ENCODE measurements around the gene TENM3. TPM values are rescaled to one million over a fixed set of nuclear protein-coding genes. Genes with fewer than 3 reads are reported as not detected.
"Not testable (repeated sequence)": the region's sequence is repeated elsewhere in the genome, so short reads cannot be mapped to it uniquely, and the experiment has no call there.

TENM3 gene
- total RNA-seq, 2 experiments from 2014 or later: not detected

DNA sequence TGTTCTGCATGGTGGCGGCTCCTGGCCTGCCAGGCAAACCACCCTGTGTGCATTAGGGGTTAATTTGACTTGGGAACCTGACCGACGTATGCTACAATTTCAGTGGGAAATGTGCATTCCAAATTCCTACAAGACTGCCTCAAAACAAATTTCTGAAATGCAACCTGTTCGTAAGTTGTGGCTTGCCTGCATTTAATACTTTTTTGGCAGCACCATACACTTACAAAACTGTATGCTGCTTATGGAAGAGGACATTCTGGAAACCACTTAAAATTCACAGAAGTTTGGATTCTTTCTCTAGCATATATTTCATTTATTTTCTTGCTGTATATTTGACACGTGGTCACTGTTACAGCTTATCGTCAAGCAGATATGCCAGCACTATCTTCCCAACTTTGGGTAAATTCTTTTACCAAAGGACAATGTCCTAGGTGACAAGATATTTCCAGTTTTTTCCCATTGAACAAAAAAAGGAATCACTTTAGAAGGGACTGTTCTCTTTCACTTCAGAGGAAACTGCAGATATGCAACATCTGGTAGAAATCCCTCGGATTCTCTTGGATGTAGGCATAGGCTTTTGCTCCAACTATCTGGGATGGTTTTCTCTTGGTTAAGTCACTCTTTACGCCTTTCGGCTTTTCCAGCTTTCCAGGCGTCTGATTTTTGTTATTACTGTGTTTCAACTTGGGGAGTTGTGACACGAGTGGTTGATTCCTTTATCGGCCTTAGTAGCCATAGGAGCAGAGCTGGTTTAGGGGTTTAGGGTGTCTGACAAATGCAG lies 9.7 kb upstream of the TENM3 start:
- Mint-ChIP-seq H3K4me1 (ENCODE audit: low read depth) (no peaks in the 10 kb centered on the region), H3K27me3 (ENCODE audit: low read depth) (no peaks in the 10 kb centered on the region), H3K9me3 (no peaks in the 10 kb centered on the region), H3K36me3 (ENCODE audit: low read depth) (no peaks in the 10 kb centered on the region), H3K27ac (no peak overlapping the region), H3K4me3 (no peak overlapping the region)
- DNase-seq: no peak
- CTCF ChIA-PET: no interaction called here
- intact Hi-C loops (cut with micrococcal nuclease): no loop called here

DNA sequence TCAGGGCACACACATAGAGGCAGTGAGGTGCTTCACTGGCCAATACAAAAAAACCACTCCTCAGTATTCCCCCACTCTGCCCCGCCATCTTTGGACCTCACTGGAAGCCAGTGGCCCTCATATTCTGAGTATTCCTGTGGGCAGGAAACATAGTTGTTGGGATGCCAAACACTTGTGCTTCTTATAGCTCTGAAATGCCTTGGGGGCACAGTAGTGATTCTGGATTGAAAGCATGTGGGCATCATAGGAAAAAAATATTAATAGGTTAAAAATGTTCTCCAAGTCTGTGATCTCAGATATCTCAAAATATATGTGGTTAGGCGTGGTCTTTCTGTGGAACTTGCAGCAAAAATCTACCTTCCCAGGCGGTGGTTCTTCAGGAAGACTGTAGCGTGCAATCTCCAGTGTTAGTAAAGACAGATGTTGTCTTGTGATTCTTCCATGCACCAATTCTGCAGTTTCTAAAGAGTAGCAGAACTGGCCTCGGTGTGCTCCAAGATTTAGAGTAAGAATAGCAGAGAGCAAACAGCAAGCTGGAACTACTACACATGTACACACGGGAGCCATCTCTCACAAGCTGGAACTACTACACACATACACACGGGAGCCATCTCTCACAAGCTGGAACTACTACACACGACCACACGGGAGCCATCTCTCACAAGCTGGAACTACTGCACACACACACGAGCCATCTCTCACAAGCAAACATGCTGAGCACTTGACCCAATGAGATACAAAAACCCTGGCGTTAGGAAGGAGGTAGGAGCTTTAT lies 8.0 kb upstream of the TENM3 start:
- CTCF ChIA-PET: no interaction called here

DNA sequence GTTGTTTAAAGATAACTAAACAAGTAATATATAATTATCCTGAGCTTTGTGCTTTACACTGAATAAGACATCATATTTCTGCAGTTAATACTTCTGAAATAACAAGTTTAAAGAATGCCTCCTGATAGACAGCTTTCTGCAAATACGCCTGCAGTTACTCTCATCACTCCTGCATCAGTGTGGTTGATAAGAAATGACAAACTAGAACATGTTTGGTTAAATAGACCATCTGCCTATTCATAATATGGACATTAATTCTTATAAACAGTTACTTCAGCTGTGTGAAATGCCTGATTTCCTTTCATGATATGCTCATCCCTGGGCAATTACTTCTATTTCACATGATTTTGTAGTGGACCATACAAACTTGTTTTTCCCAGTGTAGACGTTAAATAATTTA lies 7.0 kb upstream of the TENM3 start:
- intact Hi-C loops (cut with micrococcal nuclease): no loop called here
- CTCF ChIA-PET: no interaction called here
- Mint-ChIP-seq H3K36me3 (ENCODE audit: low read depth) (no peaks in the 10 kb centered on the region), H3K27me3 (ENCODE audit: low read depth) (no peaks in the 10 kb centered on the region), H3K27ac (no peak overlapping the region), H3K9me3 (no peaks in the 10 kb centered on the region), H3K4me3 (no peak overlapping the region), H3K4me1 (ENCODE audit: low read depth) (no peaks in the 10 kb centered on the region)
- DNase-seq: no peak

More for the DNA sequence above, 8.0 kb upstream of the TENM3 start:
- DNase-seq: no peak
- H3K4me3 Mint-ChIP-seq: no peak overlapping the region
- H3K27me3 Mint-ChIP-seq (ENCODE audit: low read depth): no peaks in the 10 kb centered on the region
- no peaks in the 10 kb centered on the region for H3K9me3 Mint-ChIP-seq
- H3K36me3 Mint-ChIP-seq (ENCODE audit: low read depth): no peaks in the 10 kb centered on the region
- H3K27ac Mint-ChIP-seq: no peak overlapping the region
- H3K4me1 Mint-ChIP-seq (ENCODE audit: low read depth): no peaks in the 10 kb centered on the region
- intact Hi-C loops (cut with micrococcal nuclease): no loop called here

DNA sequence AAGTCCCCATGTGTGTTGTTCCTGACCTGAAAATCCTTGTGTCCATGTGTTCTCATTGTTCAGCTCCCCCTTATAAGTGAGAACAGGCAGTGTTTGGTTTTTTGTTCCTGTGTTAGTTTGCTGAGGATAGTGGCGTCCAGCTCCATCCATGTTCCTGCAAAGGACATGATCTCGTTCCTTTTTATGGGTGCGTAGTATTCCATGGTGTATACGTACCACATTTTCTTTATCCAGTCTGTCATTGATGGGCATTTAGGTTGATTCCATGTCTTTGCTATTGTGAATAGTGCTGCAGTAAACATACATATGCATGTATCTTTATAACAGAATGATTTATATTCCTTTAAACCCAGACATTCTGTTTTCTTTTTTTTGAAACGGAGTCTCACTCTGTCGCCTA lies 6.2 kb upstream of the TENM3 start:
- H3K9me3 Mint-ChIP-seq; H3K4me1 Mint-ChIP-seq (ENCODE audit: low read depth); intact Hi-C loops (cut with micrococcal nuclease); DNase-seq; H3K27me3 Mint-ChIP-seq (ENCODE audit: low read depth); H3K4me3 Mint-ChIP-seq; H3K27ac Mint-ChIP-seq; H3K36me3 Mint-ChIP-seq (ENCODE audit: low read depth); CTCF ChIA-PET: not testable (repeated sequence)

DNA sequence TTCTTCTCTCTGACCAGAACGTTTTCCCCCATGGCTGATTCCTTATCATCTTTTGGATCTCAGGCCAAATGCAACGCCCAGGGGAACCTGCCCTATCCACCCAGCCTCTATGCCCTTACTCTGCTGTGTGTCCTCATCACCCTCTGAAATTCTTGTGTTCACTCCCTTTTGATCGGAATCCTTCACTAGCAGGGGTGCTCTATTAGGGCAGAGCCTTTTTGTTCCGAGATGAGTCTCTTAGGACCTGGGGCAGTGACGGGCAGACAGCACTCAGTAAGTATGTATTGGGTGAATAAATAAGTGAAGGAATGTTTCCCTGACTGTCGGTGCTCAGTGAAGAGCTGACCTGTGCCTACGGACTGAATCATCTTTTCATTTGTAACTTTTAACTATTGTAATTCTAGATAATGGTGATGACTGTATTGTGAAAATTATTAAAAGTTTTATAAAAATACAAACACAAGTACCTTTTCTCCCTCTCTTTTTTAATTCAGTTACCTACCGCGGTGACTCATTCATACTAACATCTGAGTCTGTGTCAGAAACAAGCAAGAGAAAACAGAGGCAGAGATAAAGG lies 4.8 kb upstream of the TENM3 start:
- H3K4me3 Mint-ChIP-seq: no peak overlapping the region
- DNase-seq: no peak
- CTCF ChIA-PET: interaction anchor here (0.6 kb wide), 1 partner anchor 710 kb away, joined by 4 read pairs; no protein-coding TSS in a partner anchor
- no peak overlapping the region for H3K27ac Mint-ChIP-seq
- no peaks in the 10 kb centered on the region for H3K4me1 Mint-ChIP-seq (ENCODE audit: low read depth)
- H3K27me3 Mint-ChIP-seq (ENCODE audit: low read depth): no peaks in the 10 kb centered on the region
- intact Hi-C loops (cut with micrococcal nuclease): no loop called here
- H3K9me3 Mint-ChIP-seq: no peaks in the 10 kb centered on the region
- no peaks in the 10 kb centered on the region for H3K36me3 Mint-ChIP-seq (ENCODE audit: low read depth)

DNA sequence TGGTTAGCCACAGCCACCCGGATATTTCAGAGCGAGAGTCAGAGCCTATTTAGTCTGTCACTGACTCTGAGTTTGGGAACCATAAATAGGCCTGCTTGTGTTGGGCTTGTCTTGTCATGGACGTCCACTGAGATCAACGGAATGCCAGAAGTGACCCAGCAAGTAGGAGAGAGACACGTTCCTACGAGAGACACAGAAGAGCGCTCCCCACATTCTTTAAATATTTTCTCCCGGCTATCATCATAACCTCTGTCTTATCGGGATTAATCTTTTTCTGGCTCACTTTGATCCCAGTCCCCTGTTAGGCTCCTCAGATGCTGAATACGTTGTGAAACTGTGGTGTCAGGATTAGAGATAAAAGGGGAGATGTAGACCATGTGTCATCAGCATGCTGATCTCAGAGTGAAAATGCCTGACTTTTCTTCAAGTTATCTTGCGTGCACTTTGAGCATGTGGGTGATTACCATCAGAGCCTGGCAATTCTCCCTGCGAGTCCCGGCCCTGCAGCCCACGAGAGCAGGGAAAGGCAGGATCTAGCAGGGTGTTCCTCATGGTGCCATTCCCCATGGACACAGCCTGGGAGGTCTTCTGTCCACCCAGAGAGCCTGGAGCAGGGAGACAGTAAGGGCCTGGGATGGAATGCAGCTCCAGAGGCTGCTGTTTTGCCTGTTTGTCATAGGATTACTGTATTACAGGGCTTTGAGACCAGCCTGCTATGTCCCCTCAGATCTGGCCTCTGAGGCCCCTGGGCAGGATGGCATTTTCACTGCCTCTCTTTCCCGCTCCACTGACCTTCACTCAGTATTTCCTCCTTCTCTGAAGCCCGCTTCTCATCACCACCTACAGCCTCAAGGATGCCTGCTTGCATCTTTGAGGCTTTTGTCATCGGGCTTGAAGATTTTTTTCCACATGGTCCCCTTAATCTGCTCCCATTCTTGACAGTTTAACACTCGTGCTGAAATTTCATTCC lies 2.8 kb upstream of the TENM3 start:
- no peaks in the 10 kb centered on the region for H3K9me3 Mint-ChIP-seq
- peaks cover 3% of the 10 kb centered on the region for H3K27me3 Mint-ChIP-seq (ENCODE audit: low read depth)
- no peak overlapping the region for H3K27ac Mint-ChIP-seq
- CTCF ChIA-PET: no interaction called here
- H3K4me1 Mint-ChIP-seq (ENCODE audit: low read depth): no peaks in the 10 kb centered on the region
- DNase-seq: no peak
- H3K4me3 Mint-ChIP-seq: no peak overlapping the region
- H3K36me3 Mint-ChIP-seq (ENCODE audit: low read depth): no peaks in the 10 kb centered on the region
- intact Hi-C loops (cut with micrococcal nuclease): no loop called here

DNA sequence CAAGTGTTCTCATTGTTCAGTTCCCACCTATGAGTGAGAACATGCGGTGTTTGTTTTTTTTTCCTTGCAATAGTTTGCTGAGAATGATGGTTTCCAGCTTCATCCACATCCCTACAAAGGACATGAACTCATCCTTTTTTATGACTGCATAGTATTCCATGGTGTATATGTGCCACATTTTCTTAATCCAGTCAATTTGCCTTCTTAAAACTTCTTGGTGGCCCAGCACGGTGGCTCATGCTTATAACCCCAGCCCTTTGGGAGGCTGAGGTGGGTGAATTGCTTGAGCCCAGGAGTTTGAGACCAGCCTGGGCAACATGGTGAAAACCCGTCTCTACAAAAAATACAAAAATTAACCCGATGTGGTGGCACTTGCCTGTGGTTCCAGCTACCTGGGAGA lies 942 bp upstream of the TENM3 start:
- H3K9me3 Mint-ChIP-seq; CTCF ChIA-PET; H3K36me3 Mint-ChIP-seq (ENCODE audit: low read depth): not testable (repeated sequence)

DNA sequence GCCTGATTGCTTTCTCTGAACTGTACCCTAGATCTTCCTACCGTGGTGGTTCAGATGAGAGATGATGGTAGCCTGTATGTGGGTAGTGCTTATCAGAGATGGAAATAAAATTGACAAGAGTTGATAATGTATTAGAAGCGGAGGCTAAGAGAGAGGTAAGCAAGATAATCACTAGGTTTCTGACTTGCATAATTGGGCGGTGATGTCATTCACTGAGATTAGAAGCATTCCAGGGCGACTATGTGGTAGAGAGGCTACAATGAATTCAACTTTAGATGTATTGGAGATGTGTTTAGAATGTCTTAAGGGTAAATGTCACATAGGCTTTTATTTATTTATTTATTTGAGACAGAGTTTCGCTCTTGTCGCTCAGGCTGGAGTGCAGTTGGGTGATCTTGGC lies 415 bp upstream of the TENM3 start:
- CTCF ChIA-PET: no interaction called here
- H3K27me3 Mint-ChIP-seq (ENCODE audit: low read depth): peaks cover 9% of the 10 kb centered on the region
- no peaks in the 10 kb centered on the region for H3K4me1 Mint-ChIP-seq (ENCODE audit: low read depth)
- H3K36me3 Mint-ChIP-seq (ENCODE audit: low read depth): no peaks in the 10 kb centered on the region
- intact Hi-C loops (cut with micrococcal nuclease): no loop called here
- no peak overlapping the region for H3K4me3 Mint-ChIP-seq
- DNase-seq: no peak
- H3K27ac Mint-ChIP-seq: no peak overlapping the region
- peaks cover 4% of the 10 kb centered on the region for H3K9me3 Mint-ChIP-seq

More for the DNA sequence above, 942 bp upstream of the TENM3 start:
- H3K4me1 Mint-ChIP-seq (ENCODE audit: low read depth); H3K27me3 Mint-ChIP-seq (ENCODE audit: low read depth); DNase-seq; H3K4me3 Mint-ChIP-seq; H3K27ac Mint-ChIP-seq; intact Hi-C loops (cut with micrococcal nuclease): not testable (repeated sequence)

DNA sequence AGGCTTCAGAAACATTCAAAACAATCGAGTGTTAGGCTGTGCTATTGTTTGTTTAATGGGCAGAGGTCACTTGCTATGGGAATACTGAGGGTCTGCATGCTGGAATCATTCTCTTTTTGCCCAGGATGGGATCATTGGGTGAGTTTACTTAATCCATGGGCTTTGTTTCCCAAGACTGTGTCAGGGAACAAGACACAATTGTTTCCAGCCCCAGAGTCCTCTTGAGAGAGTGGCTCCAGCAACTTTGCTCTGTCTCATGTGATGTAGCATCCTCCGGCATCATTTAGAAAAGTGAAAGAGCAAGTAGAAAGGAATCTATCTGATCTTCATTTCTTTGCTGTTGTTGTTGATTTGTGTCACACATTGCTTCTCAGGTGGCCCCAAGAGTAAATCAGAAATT lies 1.8 kb downstream of the TENM3 start:
- peaks cover 11% of the 10 kb centered on the region for H3K27me3 Mint-ChIP-seq (ENCODE audit: low read depth)
- intact Hi-C loops (cut with micrococcal nuclease): no loop called here
- H3K36me3 Mint-ChIP-seq (ENCODE audit: low read depth): no peaks in the 10 kb centered on the region
- DNase-seq: no peak
- no peak overlapping the region for H3K27ac Mint-ChIP-seq
- no peak overlapping the region for H3K4me3 Mint-ChIP-seq
- CTCF ChIA-PET: no interaction called here
- H3K9me3 Mint-ChIP-seq: peaks cover 5% of the 10 kb centered on the region
- no peaks in the 10 kb centered on the region for H3K4me1 Mint-ChIP-seq (ENCODE audit: low read depth)

DNA sequence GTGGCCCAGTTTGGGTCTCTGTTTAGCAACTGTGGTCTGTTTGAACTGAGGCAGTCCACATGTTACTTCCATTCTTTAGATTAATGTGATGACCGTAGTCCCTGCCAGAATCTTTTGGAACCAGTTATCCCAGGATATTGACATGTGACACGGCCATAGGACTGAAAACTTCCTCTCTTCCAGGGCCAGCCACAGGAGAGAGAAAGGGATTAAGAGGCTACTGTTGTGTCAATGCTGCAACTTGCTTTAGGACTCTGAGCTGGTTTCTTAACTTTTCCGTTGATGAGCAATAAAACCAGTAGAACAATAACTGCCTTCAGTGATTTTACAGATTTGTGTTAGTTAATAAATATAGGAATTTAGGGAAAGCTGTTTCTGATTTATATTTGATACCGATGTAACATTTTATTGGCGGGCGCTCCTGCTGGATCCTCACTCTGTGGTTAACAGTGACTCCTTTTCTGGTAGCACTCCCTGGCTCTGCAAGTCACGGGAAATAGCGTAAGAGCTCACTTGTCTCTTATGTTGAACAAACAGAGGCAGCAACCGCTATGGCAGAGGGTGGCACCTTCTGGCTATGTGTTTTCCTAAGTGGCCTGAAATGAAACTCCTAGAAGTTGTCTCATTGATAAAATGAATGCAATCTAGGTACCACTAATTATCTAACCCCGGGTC lies 2.5 kb downstream of the TENM3 start:
- no peak for DNase-seq
- H3K36me3 Mint-ChIP-seq (ENCODE audit: low read depth): no peaks in the 10 kb centered on the region
- no peaks in the 10 kb centered on the region for H3K4me1 Mint-ChIP-seq (ENCODE audit: low read depth)
- intact Hi-C loops (cut with micrococcal nuclease): no loop called here
- CTCF ChIA-PET: no interaction called here
- no peak overlapping the region for H3K27ac Mint-ChIP-seq
- no peak overlapping the region for H3K4me3 Mint-ChIP-seq
- H3K27me3 Mint-ChIP-seq (ENCODE audit: low read depth): peaks cover 11% of the 10 kb centered on the region
- H3K9me3 Mint-ChIP-seq: peaks cover 5% of the 10 kb centered on the region

DNA sequence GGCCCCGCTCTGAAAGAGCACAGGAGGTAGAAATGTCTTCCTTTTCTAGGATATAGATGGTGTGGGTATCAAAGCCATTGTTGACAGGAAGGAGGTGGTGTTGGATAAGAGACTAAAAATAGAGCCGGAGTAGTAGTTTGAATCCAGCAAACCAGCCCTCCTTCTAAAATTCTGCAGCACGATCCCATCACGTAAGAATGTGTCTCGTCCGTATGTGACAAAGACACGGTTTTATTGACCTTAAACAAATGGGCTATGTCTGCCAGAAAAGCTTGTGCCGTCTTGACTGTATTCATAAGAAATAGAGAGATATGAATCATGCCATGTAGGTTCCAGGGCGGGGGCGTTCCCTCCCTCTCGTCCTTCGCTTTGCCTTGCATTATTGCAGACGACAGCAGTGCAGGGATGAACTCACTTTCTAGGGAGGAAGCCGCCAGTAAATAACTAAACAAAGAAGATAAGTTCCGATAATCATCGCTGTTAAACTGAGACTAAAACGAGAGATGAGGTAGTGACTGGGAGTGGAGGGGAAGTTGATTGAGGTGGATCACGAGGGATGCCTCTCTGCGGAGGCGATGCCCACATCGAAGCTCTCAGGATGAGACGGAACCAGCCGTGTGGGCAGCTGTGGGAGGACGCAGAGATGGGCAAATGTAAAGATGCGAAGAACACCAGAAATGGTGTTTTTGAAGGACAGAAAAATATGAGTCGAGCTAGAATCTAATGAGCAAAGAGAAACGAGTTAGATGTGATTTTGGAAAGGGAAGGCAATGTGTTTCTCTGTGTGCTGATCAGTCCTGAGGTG lies 3.4 kb downstream of the TENM3 start:
- no peak for DNase-seq
- intact Hi-C loops (cut with micrococcal nuclease): no loop called here
- Mint-ChIP-seq H3K27ac (no peak overlapping the region), H3K9me3 (peaks cover 5% of the 10 kb centered on the region), H3K4me3 (no peak overlapping the region), H3K27me3 (ENCODE audit: low read depth) (peaks cover 11% of the 10 kb centered on the region), H3K36me3 (ENCODE audit: low read depth) (no peaks in the 10 kb centered on the region), H3K4me1 (ENCODE audit: low read depth) (no peaks in the 10 kb centered on the region)
- CTCF ChIA-PET: no interaction called here
